Daoy (cell line): ENCODE data around the gene ANK2. TPM values are rescaled to one million over a fixed set of nuclear protein-coding genes. Genes with fewer than 3 reads are reported as not detected.
"Not testable (repeated sequence)": the region's sequence is repeated elsewhere in the genome, so short reads cannot be mapped to it uniquely, and the experiment has no call there.

Source experiments
- DNase-seq: peaks from one replicate; pipeline ENCODE4 v3.0.0-alpha.2; 2015; ENCODE audit warnings: low read depth
- total RNA-seq: library from RNA; depleted of rRNA; stranded (reverse); fragments of >200 nt; shearing (Covaris generic); gene quantifications from 2 replicates; pipeline ENCODE4 v1.2.3, GENCODE V29; 2014

Gene ANK2
- total RNA-seq, 1 experiment from 2014 or later = 5.6 TPM

- no peak for DNase-seq
Observed at GRCh38 chr4:113189546-113189945, 140.1 kb downstream of the ANK2 start.

- no peak for DNase-seq
Observed at GRCh38 chr4:113209153-113209552, 159.7 kb downstream of the ANK2 start.

- DNase-seq = no peak
Observed at GRCh38 chr4:113209652-113210320, 160.3 kb downstream of the ANK2 start.

DNA sequence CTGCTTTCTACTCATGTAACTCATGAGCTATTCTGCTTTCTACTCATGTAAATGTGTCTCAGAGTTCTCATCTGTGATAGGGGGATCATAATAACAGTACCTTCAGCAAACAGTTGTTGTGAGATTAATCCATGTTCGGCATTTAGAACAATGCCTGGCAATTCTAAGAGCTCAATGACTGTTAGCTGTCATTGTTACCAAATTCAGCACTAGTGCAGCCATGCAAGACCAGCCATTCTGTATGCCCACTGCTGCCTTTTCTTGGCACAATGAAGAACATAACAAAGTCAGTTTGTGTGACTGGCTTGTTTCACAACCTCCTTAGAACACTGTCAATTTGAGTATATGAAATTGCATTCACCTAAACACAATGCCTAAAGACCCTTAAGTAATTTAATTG, 163.2 kb downstream of the ANK2 start:
- no peak for DNase-seq

DNA sequence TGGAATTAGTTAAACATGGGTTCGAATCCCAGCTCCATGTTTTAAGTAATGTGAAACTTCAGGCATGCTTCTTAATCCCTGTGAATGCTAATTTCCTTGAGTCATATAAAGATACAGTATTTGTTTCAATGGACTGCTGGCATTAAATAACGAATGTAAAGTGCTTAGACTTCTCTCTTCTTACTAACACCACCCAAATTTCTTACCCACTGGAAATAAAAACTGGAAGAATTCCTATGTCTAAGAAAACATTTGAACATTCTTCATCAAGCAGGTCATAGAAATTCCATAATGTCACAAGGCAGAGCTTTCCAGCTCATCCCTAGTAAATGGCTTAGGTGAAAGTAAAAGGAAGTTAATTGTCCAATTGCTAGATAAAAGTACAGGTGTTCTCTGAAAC, 172.5 kb downstream of the ANK2 start:
- no peak for DNase-seq

DNA sequence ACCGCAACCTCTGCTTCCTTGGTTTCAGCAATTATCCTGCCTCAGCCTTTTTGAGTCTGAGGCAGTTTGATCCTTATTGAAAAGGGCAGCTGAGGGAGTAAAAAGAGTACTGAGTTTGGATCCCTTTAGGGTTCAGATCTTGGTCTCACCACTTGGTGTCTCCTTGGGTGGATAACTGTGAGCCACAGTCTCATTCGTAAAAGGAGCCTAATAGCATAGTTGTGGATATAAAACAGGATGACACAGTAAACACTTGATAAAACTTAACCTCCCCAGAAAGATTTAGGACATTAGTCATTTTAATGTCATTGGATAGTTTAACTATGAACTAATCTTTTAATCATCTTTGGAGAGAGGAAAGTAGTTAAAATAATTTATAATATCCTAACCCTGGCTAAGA, 173.0 kb downstream of the ANK2 start:
- no peak for DNase-seq

DNA sequence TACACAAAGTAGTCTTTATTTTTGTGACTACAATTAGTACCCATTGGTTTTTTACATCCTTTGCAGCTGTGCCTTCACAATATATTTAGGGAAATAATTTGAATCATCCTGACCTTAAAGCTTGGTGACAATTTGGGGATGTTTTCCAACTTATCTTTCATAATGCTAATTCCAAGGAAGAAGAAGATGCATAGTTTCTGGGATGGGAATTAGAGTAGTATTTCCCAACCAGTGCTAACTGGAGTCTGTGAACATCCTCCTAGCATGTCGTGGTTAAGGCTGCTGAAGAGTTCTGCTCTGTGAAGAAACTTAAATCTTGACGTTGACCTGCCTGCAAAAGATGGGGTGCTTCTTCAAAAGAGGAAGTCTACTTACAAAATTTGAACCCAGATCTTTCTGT, 173.5 kb downstream of the ANK2 start:
- no peak for DNase-seq

DNA sequence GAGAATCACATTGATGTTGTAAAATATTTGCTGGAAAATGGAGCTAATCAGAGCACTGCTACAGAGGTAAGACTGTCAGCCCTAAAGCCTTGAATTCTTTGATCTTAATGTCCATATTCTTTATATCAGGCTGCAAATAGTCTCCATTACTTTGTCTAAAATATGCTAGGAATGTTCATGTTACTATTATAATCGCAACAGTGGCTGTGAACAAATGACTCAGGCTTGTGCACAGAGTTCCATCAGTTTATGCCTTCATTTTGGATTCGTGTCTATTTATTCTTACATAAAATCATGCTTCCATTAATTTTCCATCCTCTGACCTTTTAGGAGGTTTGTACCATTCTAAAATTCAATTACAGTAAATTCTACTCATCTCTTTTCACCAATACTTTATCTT, 182.7 kb downstream of the ANK2 start:
- DNase-seq = no peak

DNA sequence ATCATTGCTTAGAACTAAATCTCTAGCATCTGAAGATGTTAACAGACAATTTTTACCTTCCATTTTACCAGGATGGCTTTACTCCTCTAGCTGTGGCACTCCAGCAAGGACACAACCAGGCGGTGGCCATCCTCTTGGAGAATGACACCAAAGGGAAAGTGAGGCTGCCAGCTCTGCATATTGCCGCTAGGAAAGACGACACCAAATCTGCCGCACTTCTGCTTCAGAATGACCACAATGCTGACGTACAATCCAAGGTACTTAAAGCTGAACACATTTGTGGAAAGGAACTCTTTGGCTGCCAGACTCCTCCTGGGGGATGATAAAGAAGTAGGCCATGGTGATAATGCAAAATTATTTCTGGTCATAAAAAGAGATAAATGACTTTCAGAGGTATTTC, 187.5 kb downstream of the ANK2 start:
- no peak for DNase-seq

- no peak for DNase-seq
Observed at GRCh38 chr4:113243312-113243711, 193.9 kb downstream of the ANK2 start.

GRCh38 chr4:113244747-113245146, 195.3 kb downstream of the ANK2 start:
- DNase-seq = not testable (repeated sequence)

GRCh38 chr4:113248320-113248719, 198.9 kb downstream of the ANK2 start:
- peak; percentile 3 for DNase-seq

- no peak for DNase-seq
Observed at GRCh38 chr4:113255628-113256027, 206.2 kb downstream of the ANK2 start.

GRCh38 chr4:113256946-113257345, 207.5 kb downstream of the ANK2 start:
- no peak for DNase-seq

- no peak for DNase-seq
Observed at GRCh38 chr4:113260688-113261087, 211.2 kb downstream of the ANK2 start.

DNA sequence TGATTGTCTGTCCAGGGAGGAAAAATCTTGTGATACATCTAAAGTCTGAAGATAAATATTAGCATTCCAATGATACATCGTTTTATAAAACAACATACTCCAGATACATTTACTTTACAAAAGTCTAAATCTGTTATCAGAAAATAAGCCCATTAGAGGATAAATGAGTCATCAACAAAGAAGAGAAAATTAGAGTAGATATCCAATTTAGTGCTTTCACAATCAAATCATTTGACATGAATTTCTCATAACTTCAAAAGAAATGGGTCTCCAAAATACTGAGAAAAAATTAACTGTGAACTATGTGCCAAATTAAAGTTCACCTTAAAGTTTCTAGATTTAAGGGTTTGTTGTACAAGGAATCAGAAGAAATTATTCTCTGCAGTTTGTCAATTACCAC, 213.8 kb downstream of the ANK2 start:
- DNase-seq = no peak

DNA sequence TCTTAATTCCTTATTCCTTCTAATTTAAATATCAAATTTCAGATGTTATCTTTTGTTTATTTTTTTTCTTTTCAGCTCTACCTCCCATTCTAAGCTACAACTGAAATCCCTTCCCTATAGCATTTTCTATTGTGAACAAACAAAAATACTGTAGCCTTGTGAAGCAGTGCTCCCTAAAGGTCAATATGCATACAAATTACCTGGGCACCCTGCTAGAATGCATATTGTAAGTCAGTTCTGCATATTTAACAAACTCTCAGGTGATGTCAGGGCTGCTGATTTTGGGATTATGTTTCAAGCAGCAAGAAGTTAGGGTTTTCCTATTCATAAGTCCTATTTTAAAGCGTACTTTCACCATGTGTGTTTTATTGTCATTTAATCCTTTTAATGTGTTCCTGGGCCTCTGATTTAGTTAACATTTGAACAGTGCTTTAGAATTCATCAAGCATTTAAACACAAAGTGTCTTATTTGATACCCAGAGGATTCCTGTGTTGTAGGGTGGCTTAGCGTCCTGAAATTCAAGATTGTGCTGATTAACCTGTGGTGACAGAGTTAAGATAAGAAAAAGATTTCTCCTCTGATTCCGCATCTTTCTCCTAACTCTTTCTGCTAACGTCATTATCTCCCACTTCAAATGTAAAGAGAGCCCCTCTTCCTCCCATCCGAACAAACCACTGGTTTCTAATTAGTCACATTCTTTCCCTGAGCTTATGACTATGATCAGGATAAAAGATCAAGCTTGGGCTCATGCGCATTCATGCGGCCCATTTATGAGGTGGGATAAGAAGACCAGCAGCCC, 221.3 kb downstream of the ANK2 start:
- no peak for DNase-seq

DNA sequence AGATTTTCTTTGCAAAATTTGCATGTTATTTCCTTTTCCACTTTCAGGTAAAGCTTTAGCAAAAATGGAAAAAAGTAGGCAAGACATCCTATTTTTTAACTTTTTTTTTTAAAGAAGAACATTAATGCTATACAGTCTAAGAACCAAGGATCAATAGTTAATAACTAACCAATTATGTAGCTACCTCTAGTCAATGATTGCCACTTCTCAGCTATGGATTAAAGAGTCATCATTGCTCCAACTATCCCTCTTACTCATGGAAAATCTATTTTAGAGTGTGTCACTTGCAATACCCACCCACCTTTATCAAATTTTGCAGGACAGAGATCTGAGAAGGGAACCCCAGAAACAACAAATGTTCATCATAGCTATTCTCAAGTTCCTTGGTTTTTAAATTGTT, 223.1 kb downstream of the ANK2 start:
- DNase-seq = no peak

- no peak for DNase-seq
Observed at GRCh38 chr4:113273721-113274220, 224.3 kb downstream of the ANK2 start.

GRCh38 chr4:113276464-113277170, 227.2 kb downstream of the ANK2 start:
- no peak for DNase-seq

DNA sequence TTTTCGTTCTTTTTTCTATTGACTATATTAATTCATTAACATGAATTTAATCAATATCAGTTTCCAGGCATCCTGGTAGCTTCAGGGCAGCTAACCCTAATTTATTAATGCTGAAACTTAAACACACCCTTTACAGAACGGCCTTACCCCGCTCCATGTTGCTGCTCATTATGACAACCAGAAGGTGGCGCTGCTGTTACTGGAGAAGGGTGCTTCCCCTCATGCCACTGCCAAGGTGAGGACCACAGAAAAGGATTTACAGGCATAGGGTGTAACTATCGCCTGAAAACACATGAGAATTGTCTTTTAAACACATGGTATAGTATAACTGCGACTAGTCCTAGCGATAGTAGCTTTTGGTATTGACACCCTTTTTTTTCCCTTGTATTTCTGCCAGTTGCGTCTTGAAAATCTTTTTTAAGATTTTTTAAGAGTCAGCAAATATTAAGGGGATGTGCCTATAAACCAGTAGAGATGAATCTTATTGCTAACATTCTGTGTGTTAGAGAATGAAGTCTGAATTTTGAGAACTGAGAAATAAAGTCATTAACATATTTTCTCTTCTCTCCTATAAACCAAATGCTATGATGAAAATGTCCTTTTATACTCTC, 229.0 kb downstream of the ANK2 start:
- DNase-seq = peak; percentile 67

DNA sequence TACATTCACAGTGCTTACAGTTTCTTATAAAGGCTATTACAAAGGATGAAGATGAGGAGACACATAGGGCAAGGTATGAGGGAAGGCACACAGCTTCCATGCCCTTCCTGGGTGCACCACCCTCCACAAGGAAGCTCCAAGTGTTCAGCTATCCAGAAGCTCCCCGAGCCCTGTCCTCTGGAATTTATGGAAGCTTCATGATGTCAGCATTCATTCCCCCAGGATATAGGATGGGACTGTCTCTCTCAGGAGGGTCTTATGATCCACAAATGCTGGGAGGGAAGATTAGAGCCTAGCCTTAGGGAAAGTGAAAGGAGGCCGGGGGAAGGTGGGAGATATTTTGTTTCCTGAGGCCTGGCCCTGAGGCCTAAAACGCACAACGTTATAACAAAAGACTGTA, 236.0 kb downstream of the ANK2 start:
- DNase-seq = no peak
